Endodermal cell (in vitro differentiated cells): Measurements from ENCODE around the gene SLC5A10. TPM values are rescaled to one million over a fixed set of nuclear protein-coding genes. Genes with fewer than 3 reads are reported as not detected.

ENCODE experiments used
- DNase-seq: peaks from one replicate; pipeline ENCODE4 v3.0.0-alpha.2; 2017
- H3K27ac ChIP-seq: 2 replicates; pipeline ENCODE4 v1.5.1; 2013; ENCODE audit warnings: mild to moderate bottlenecking, low read depth, low read length, moderate library complexity
- H3K27me3 ChIP-seq: 2 replicates; pipeline ENCODE4 v1.6.1; 2013; ENCODE audit warnings: mild to moderate bottlenecking, low read length, moderate library complexity; ENCODE audit not compliant: insufficient read depth, control insufficient read depth, poor library complexity, severe bottlenecking
- H3K36me3 ChIP-seq: 2 replicates; pipeline ENCODE4 v1.7.0; 2013; ENCODE audit warnings: mild to moderate bottlenecking, low read length, moderate library complexity; ENCODE audit not compliant: control insufficient read depth, insufficient read depth
- H3K4me1 ChIP-seq: one replicate; pipeline ENCODE4 v1.7.0; 2013; ENCODE audit warnings: low read length; ENCODE audit not compliant: control insufficient read depth, insufficient read depth
- H3K4me3 ChIP-seq: 2 replicates; pipeline ENCODE4 v1.5.1; 2013; ENCODE audit warnings: mild to moderate bottlenecking, low read length, moderate library complexity
- H3K9ac ChIP-seq: 2 replicates; pipeline ENCODE4 v1.6.1; 2013; ENCODE audit warnings: mild to moderate bottlenecking, low read length, moderate library complexity; ENCODE audit not compliant: poor library complexity, severe bottlenecking; ENCODE audit errors: extremely low read depth
- H3K9me3 ChIP-seq: 2 replicates; pipeline ENCODE4 v1.6.1; 2013; ENCODE audit warnings: mild to moderate bottlenecking, low read length, moderate library complexity; ENCODE audit not compliant: control insufficient read depth
- H3K27ac Mint-ChIP-seq: 2 replicates; pipeline ENCODE4 v1.8.0; 2020; ENCODE audit warnings: mixed read lengths
- H3K27me3 Mint-ChIP-seq: 2 replicates; pipeline ENCODE4 v1.8.0; 2021; ENCODE audit warnings: mild to moderate bottlenecking, mixed read lengths; ENCODE audit not compliant: insufficient read depth
- H3K36me3 Mint-ChIP-seq: 2 replicates; pipeline ENCODE4 v1.8.0; 2020; ENCODE audit warnings: low read depth, mixed read lengths
- H3K4me1 Mint-ChIP-seq: 2 replicates; pipeline ENCODE4 v1.8.0; 2020; ENCODE audit warnings: mixed read lengths
- H3K4me3 Mint-ChIP-seq: 2 replicates; pipeline ENCODE4 v1.8.0; 2020; ENCODE audit warnings: mild to moderate bottlenecking, moderate library complexity, mixed read lengths
- H3K9me3 Mint-ChIP-seq: 2 replicates; pipeline ENCODE4 v1.8.0; 2020; ENCODE audit warnings: mild to moderate bottlenecking, mixed read lengths
- WGBS, 2 experiments: methylation state at CpG; one replicate each; pipeline versions ENCODE4 v1.1.5 to v1.1.7; 2013; ENCODE audit warnings: missing lambda C conversion rate in 2 of 2, mixed read lengths in 1 of 2; ENCODE audit not compliant: insufficient coverage in 1 of 2, insufficient read length in 1 of 2; 5-methylcytosine and 5-hydroxymethylcytosine counted together
- total RNA-seq, 2 donors: library from RNA; stranded (reverse); fragmentation: NEBNext Ultra II Directional in 1 of 2; extraction: Animal tissue kit (Norgen Biotek cat#: 25700) in 1 of 2; gene quantifications; 2 replicates in 1 of 2; 3 replicates in 1 of 2; pipeline ENCODE4 v1.2.1, GENCODE V29; 2021
- TF ChIP-seq, protein P1 (sequence below): fragments of 200-600 bp; sonication (generic); conservative IDR thresholded peaks from 2 replicates; pipeline ENCODE4 v1.5.0; 2021; ENCODE audit warnings: antibody characterized with exemption, mild to moderate bottlenecking

Gene SLC5A10
- total RNA-seq, 2 donors from 2014 or later = 0.11 to 0.29 TPM

DNA sequence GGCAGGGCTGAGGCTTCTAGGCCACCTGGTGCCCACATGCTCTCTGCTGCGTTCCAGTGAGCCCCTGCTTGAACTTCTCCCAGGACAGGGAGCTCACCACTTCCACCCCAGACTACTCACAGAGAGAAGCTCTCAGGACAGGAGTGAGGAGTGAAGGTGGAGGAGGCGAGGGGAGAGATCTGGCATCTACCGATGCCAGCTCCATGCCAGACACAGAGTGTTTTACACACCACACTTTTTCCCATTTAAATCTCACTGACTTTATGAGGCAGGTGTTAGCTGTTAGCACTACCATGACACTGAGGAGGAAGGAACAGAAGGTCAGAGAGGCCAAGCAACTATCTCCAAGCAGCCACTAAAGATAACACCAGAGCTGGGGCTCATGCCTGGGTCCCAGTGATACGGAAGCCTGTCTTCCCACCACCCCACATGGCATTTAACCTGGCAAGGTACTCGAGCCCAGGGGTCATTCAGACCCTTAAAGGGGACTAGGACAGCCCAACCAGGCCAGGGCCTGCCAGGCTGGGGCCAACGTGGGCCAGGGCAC, 45.8 kb downstream of the SLC5A10 start:
- no peaks in the 10 kb centered on the region for H3K27me3 ChIP-seq
- peaks cover 44% of the 10 kb centered on the region for H3K36me3 ChIP-seq
- H3K4me1 Mint-ChIP-seq = peaks cover 7% of the 10 kb centered on the region
- H3K4me3 Mint-ChIP-seq = no peak overlapping the region
- no peaks in the 10 kb centered on the region for H3K27me3 Mint-ChIP-seq
- TF ChIP-seq, protein P1, sequence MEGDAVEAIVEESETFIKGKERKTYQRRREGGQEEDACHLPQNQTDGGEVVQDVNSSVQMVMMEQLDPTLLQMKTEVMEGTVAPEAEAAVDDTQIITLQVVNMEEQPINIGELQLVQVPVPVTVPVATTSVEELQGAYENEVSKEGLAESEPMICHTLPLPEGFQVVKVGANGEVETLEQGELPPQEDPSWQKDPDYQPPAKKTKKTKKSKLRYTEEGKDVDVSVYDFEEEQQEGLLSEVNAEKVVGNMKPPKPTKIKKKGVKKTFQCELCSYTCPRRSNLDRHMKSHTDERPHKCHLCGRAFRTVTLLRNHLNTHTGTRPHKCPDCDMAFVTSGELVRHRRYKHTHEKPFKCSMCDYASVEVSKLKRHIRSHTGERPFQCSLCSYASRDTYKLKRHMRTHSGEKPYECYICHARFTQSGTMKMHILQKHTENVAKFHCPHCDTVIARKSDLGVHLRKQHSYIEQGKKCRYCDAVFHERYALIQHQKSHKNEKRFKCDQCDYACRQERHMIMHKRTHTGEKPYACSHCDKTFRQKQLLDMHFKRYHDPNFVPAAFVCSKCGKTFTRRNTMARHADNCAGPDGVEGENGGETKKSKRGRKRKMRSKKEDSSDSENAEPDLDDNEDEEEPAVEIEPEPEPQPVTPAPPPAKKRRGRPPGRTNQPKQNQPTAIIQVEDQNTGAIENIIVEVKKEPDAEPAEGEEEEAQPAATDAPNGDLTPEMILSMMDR = no peak
- 83 to 99% methylated on average over 2 to 4 of the region's 6 CpGs for WGBS, 2 experiments
- peak overlapping the region; percentile 13 for H3K27ac Mint-ChIP-seq
- H3K4me3 ChIP-seq = no peak overlapping the region
- DNase-seq = no peak
- peaks cover 32% of the 10 kb centered on the region for H3K36me3 Mint-ChIP-seq
- no peak overlapping the region for H3K9ac ChIP-seq
- H3K9me3 ChIP-seq = peaks cover 17% of the 10 kb centered on the region
- H3K9me3 Mint-ChIP-seq = peaks cover 14% of the 10 kb centered on the region
- H3K4me1 ChIP-seq = peaks cover 5% of the 10 kb centered on the region
- no peak overlapping the region for H3K27ac ChIP-seq

DNA sequence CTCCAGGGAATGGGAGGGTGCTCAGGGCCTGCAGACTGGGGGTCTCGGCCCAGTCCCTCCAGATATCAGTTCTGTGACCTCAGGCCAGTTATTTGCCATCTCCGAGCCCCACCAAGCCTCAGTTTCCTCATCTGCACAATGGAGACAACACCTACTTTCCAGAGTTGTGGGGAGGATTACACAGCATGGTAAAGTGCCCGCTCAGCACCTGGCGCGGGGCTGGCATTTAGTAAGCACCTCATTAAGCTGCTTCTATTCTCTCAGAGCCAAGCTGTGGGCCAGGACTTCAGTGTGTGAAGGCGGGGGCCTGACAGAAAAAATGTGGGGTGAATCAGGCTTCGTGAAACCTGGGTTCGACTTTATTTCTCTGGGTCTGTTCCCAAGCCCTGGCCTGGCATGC, 47.4 kb downstream of the SLC5A10 start:
- H3K36me3 ChIP-seq = peaks cover 50% of the 10 kb centered on the region
- H3K4me3 Mint-ChIP-seq = no peak overlapping the region
- peaks cover 17% of the 10 kb centered on the region for H3K9me3 ChIP-seq
- H3K36me3 Mint-ChIP-seq = peaks cover 29% of the 10 kb centered on the region
- no peaks in the 10 kb centered on the region for H3K27me3 ChIP-seq
- peaks cover 7% of the 10 kb centered on the region for H3K4me1 Mint-ChIP-seq
- no peak overlapping the region for H3K27ac Mint-ChIP-seq
- peaks cover 14% of the 10 kb centered on the region for H3K9me3 Mint-ChIP-seq
- peaks cover 5% of the 10 kb centered on the region for H3K4me1 ChIP-seq
- H3K27me3 Mint-ChIP-seq = no peaks in the 10 kb centered on the region
- DNase-seq = no peak
- 95% methylated on average over 5 to 8 of the region's 8 CpGs for WGBS, 2 experiments
- TF ChIP-seq, protein P1 = no peak
- H3K27ac ChIP-seq = no peak overlapping the region
- H3K4me3 ChIP-seq = no peak overlapping the region
- H3K9ac ChIP-seq = no peak overlapping the region

DNA sequence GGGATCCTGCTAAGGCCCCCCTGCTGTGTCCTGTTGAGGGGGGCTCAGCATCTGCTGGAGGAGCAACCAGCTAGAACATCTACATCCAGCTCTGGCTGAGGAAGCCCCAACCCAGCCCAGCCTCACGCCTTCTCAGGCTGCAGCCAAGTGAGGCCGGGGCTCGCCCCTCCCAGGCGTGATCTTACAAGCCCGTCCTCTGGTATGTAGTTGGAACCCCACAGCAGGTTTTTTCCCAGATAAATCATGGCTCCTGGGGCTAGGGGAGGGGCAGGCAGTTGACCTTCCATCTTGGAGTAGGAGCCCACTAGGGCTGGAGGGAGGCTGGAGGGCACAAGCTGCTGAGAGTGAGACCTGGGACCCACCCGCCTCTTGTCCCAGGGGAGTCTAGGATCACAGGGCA, 47.9 kb downstream of the SLC5A10 start:
- no peaks in the 10 kb centered on the region for H3K27me3 Mint-ChIP-seq
- H3K27ac Mint-ChIP-seq = no peak overlapping the region
- H3K4me3 Mint-ChIP-seq = no peak overlapping the region

More for the DNA sequence above, 47.9 kb downstream of the SLC5A10 start:
- H3K9me3 ChIP-seq = peaks cover 17% of the 10 kb centered on the region
- H3K9me3 Mint-ChIP-seq = peaks cover 12% of the 10 kb centered on the region
- H3K27me3 ChIP-seq = no peaks in the 10 kb centered on the region
- WGBS, 2 experiments = 92 to 99% methylated on average over 5 to 6 of the region's 6 CpGs
- no peak overlapping the region for H3K27ac ChIP-seq
- peaks cover 27% of the 10 kb centered on the region for H3K36me3 Mint-ChIP-seq
- no peak overlapping the region for H3K9ac ChIP-seq
- DNase-seq = no peak
- H3K36me3 ChIP-seq = peaks cover 48% of the 10 kb centered on the region
- H3K4me1 Mint-ChIP-seq = peaks cover 7% of the 10 kb centered on the region
- H3K4me1 ChIP-seq = peaks cover 5% of the 10 kb centered on the region
- no peak overlapping the region for H3K4me3 ChIP-seq
- TF ChIP-seq, protein P1 = no peak
